K562 (cell line): ENCODE measurements around the gene QRFPR. TPM values are rescaled to one million over a fixed set of nuclear protein-coding genes. Genes with fewer than 3 reads are reported as not detected.

Source experiments
- ATAC-seq: fragments of 200-7000 bp; cut with Tn5 transposase; 3 replicates; pipeline ENCODE4 v1.9.1; 2020; ENCODE audit warnings: moderate library complexity
- BruUV-seq: library from RNA; stranded (reverse); fragments of 400-500 nt; replicated peaks from 2 replicates; lab custom pipeline; 2021; lab: Mats Ljungman, UMichigan
- CTCF ChIA-PET: fragments of 300-600 bp; formaldehyde crosslinking; extraction: SDS; loops from one replicate; lab custom pipeline; 2021; ENCODE audit warnings: low intra/inter-chr PET ratio; lab: Yijun Ruan, JAX
- POLR2A ChIA-PET: fragments of 300-600, 350-650 bp; sonication (Branson Sonifier 250); formaldehyde crosslinking; extraction: SDS; loops from one replicate; lab custom pipeline; 2021; ENCODE audit warnings: antibody characterized with exemption, inconsistent platforms; lab: Yijun Ruan, JAX
- DNase-seq, 4 experiments: peaks; one replicate each; pipeline versions ENCODE4 v3.0.0 to v3.0.0-alpha.2; 2011 to 2018; ENCODE audit warnings: low spot score in 3 of 4, mixed read lengths in 3 of 4; ENCODE audit errors: extremely low read depth in 1 of 4
- FAIRE-seq: peaks from 2 replicates; lab custom pipeline; 2011; peaks lifted over from hg19 to GRCh38; lab: Jason Lieb, UNC
- H2AFZ ChIP-seq: 2 replicates; pipeline ENCODE4 v1.6.0; 2011; ENCODE audit warnings: low read depth, low read length, control low read depth, inconsistent platforms
- H3K27ac ChIP-seq: fragments of 200-600 bp; 3 replicates; pipeline ENCODE4 v1.8.0; 2011; ENCODE audit warnings: low read depth, mild to moderate bottlenecking, control low read depth, inconsistent platforms, low read length, moderate library complexity, mixed read lengths; ENCODE audit errors: extremely low read depth
- H3K27me3 ChIP-seq, 2 experiments: fragments of 300-600 bp in 1 of 2; 2 replicates in 1 of 2; 3 replicates in 1 of 2; pipeline versions ENCODE4 v1.6.0 to v1.8.0; 2011; ENCODE audit warnings: inconsistent platforms in 2 of 2, low read length in 2 of 2, mild to moderate bottlenecking in 1 of 2, mixed read lengths in 1 of 2, moderate library complexity in 1 of 2; ENCODE audit not compliant: control insufficient read depth in 2 of 2, insufficient read depth in 2 of 2
- H3K36me3 ChIP-seq: fragments of 300-600 bp; 3 replicates; pipeline ENCODE4 v1.8.0; 2011; ENCODE audit warnings: mild to moderate bottlenecking, low read length, inconsistent platforms; ENCODE audit not compliant: control insufficient read depth, insufficient read depth
- H3K4me1 ChIP-seq, 2 experiments: fragments of 200-600 bp in 1 of 2; replicated peaks in 1 of 2; 2 replicates in 1 of 2; 3 replicates in 1 of 2; pipeline versions ENCODE4 v1.5.1 to v1.8.0; 2011; ENCODE audit warnings: inconsistent platforms in 2 of 2, low read length in 2 of 2, mild to moderate bottlenecking in 1 of 2, mixed read lengths in 1 of 2, moderate library complexity in 1 of 2; ENCODE audit not compliant: control insufficient read depth in 2 of 2, insufficient read depth in 2 of 2
- H3K4me2 ChIP-seq: 2 replicates; pipeline ENCODE4 v1.6.1; 2011; ENCODE audit warnings: low read length, control low read depth, inconsistent platforms, mixed read lengths; ENCODE audit not compliant: insufficient read depth
- H3K4me3 ChIP-seq: fragments of 200-600 bp; sonication (generic), shearing (Covaris generic); 2 replicates; pipeline ENCODE4 v1.5.1; 2016; ENCODE audit warnings: control low read depth, inconsistent platforms
- H3K79me2 ChIP-seq: fragments of 200-600 bp; 3 replicates; pipeline ENCODE4 v1.8.0; 2011; ENCODE audit warnings: low read length, inconsistent platforms; ENCODE audit not compliant: control insufficient read depth, insufficient read depth
- H3K9ac ChIP-seq, 2 experiments: 2 replicates each; pipeline versions ENCODE4 v1.6.0 to v1.6.1; 2011; ENCODE audit warnings: low read depth in 2 of 2, low read length in 2 of 2, control low read depth in 1 of 2, inconsistent platforms in 1 of 2, mild to moderate bottlenecking in 1 of 2, mixed read lengths in 1 of 2; ENCODE audit not compliant: insufficient read depth in 1 of 2
- H3K9me1 ChIP-seq: one replicate; pipeline ENCODE4 v1.6.0; 2011; ENCODE audit warnings: inconsistent platforms, mild to moderate bottlenecking, low read length, moderate library complexity; ENCODE audit not compliant: control insufficient read depth, insufficient read depth
- H3K9me3 ChIP-seq: replicated peaks from 2 replicates; pipeline ENCODE4 v1.5.1; 2011; ENCODE audit warnings: low read depth, low read length, inconsistent platforms; ENCODE audit not compliant: control insufficient read depth, insufficient read depth
- H4K20me1 ChIP-seq: replicated peaks from 2 replicates; pipeline ENCODE4 v1.6.1; 2011; ENCODE audit warnings: low read length, inconsistent platforms, mixed read lengths; ENCODE audit not compliant: control insufficient read depth, insufficient read depth
- BRD9 ChIP-seq: fragments of 450-650 bp; IDR thresholded peaks from 2 replicates; pipeline ENCODE4 v1.6.1; 2018; ENCODE audit warnings: low read depth; ENCODE audit not compliant: partially characterized antibody
- CAMTA2 ChIP-seq: fragments of 250-450 bp; sonication (Bioruptor Pico); conservative IDR thresholded peaks from 2 replicates; pipeline ENCODE4 v1.5.1; 2022
- CHCHD3 ChIP-seq: fragments of 250-450 bp; sonication (Bioruptor Pico); IDR thresholded peaks from 2 replicates; pipeline ENCODE4 v2.1.2; 2022; ENCODE audit warnings: mild to moderate bottlenecking
- CREB1 ChIP-seq, 2 experiments: sonication (generic) in 1 of 2; formaldehyde crosslinking in 1 of 2; IDR thresholded peaks; 2 replicates each; pipeline versions ENCODE4 v1.6.1 to v1.8.0; 2012 to 2022; ENCODE audit warnings: inconsistent platforms in 1 of 2, mild to moderate bottlenecking in 1 of 2, missing genetic modification reagents in 1 of 2, moderate library complexity in 1 of 2
- DIDO1 ChIP-seq: fragments of 450-650 bp; IDR thresholded peaks from 2 replicates; pipeline ENCODE4 v1.6.1; 2016; ENCODE audit warnings: low read depth, missing biosample characterization, missing genetic modification characterization
- HMG20A ChIP-seq: fragments of 450-650 bp; formaldehyde crosslinking; conservative IDR thresholded peaks from 2 replicates; pipeline ENCODE4 v1.4.0; 2020; ENCODE audit warnings: mild to moderate bottlenecking, mixed read lengths
- KAT2B ChIP-seq: IDR thresholded peaks from one replicate; pipeline ENCODE4 v1.6.1; 2012; ENCODE audit warnings: low read depth, mild to moderate bottlenecking, control low read depth, inconsistent platforms, low read length, moderate library complexity
- PHF20 ChIP-seq: fragments of 450-650 bp; IDR thresholded peaks from 2 replicates; pipeline ENCODE4 v1.6.1; 2018; ENCODE audit not compliant: partially characterized antibody
- PHF21A ChIP-seq: fragments of 450-650 bp; IDR thresholded peaks from 2 replicates; pipeline ENCODE4 v1.6.1; 2017; ENCODE audit warnings: low read depth, borderline replicate concordance
- SIRT6 ChIP-seq: IDR thresholded peaks from one replicate; pipeline ENCODE4 v1.6.1; 2012; ENCODE audit warnings: low read depth, mild to moderate bottlenecking, control low read depth, inconsistent platforms, low read length, moderate library complexity
- TCF3 ChIP-seq: sonication (generic); formaldehyde crosslinking; IDR thresholded peaks from 2 replicates; pipeline ENCODE4 v1.4.0; 2020; ENCODE audit warnings: mild to moderate bottlenecking, missing genetic modification reagents
- ZNF140 ChIP-seq: fragments of 250-450 bp; sonication (Bioruptor Pico); IDR thresholded peaks from 2 replicates; pipeline ENCODE4 v1.8.0; 2021; ENCODE audit warnings: moderate library complexity, mild to moderate bottlenecking, inconsistent platforms
- ZNF143 ChIP-seq: sonication (generic); formaldehyde crosslinking; IDR thresholded peaks from 2 replicates; pipeline ENCODE4 v1.9.0; 2022; ENCODE audit warnings: mild to moderate bottlenecking, missing genetic modification reagents
- ZNF764 ChIP-seq: fragments of 250-450 bp; sonication (Bioruptor Pico); IDR thresholded peaks from 2 replicates; pipeline ENCODE4 v1.4.0; 2020; ENCODE audit warnings: low read depth, mild to moderate bottlenecking, moderate library complexity
- WGBS: fragments of 100-300 bp; shearing (Covaris generic); methylation state at CpG from one replicate; pipeline ENCODE4 v1.1.6; 2016; ENCODE audit warnings: low coverage, mixed read lengths; ENCODE audit not compliant: insufficient coverage; ENCODE audit errors: missing lambda C conversion rate; 5-methylcytosine and 5-hydroxymethylcytosine counted together
- in situ Hi-C: fragments of 300-500 bp; cut with MboI; formaldehyde crosslinking; loops from 4 replicates; pipeline ENCODE4 v1.15.0; 2018; ENCODE audit warnings: inconsistent platforms, mixed read lengths
- intact Hi-C: fragments of 100-400 bp; cut with micrococcal nuclease; formaldehyde crosslinking; loops from 2 replicates; pipeline ENCODE4 v1.14.2; 2022
- polyA plus RNA-seq, 8 experiments: library from polyadenylated mRNA; depleted of rRNA in 4 of 8; stranded (reverse) in 5 of 8; unstranded in 3 of 8; fragments of >200 nt; fragmentation: Nextera tagmentation in 2 of 8; fragmentation: Illumina TruSeq in 1 of 8; extraction: Ambion mirVana in 2 of 8; extraction: Trizol in 1 of 8; gene quantifications; 2 replicates each; pipeline versions ENCODE4 v1.2.1 to v1.2.3, GENCODE V29; 2011 to 2014; ENCODE audit warnings: inconsistent platforms in 1 of 8, missing spikeins in 1 of 8
- total RNA-seq, 7 experiments: library from RNA; depleted of rRNA in 6 of 7; stranded (reverse); fragments of >200 nt in 6 of 7; fragmentation: Illumina TruSeq in 2 of 7; extraction: Trizol in 2 of 7; gene quantifications; 2 replicates each; pipeline versions ENCODE4 v1.2.1 to v1.2.3, GENCODE V29; 2011 to 2021; ENCODE audit warnings: low replicate concordance in 1 of 7
- TF ChIP-seq, protein P1 (sequence below): sonication (generic); formaldehyde crosslinking; IDR thresholded peaks from 2 replicates; pipeline ENCODE4 v1.8.1; 2022; ENCODE audit warnings: missing genetic modification reagents
- TF ChIP-seq, protein P2 (sequence below): fragments of 250-450 bp; sonication (Bioruptor Pico); IDR thresholded peaks from 2 replicates; pipeline ENCODE4 v1.8.0; 2021; ENCODE audit warnings: mild to moderate bottlenecking, moderate library complexity

QRFPR gene
- total and polyA plus RNA-seq, 9 of the 15 experiments (the other 6 are each of a cell fraction or from before 2014, with no cell fraction given): not detected

DNA sequence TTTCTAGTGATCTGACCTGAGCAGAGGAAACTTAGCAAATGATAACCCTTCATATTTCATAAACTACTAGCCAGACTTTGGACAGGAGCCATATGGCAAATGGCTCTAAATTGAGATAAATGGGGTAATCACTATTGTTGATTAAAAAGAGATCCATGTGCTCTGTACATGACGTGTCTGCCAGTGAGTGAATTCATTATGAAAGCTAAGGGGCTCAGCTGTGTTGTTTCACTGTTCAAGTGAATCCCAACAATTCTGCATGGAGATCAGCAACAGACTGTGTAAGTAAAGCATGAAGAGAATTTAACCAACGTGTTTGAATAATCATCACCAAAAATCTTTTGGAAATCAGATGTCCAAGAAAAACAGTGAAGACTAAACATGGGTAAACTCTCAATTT, 9.5 kb upstream of the QRFPR start:
- no peaks in the 10 kb centered on the region for H3K4me1 ChIP-seq
- no peaks in the 10 kb centered on the region for H3K9me3 ChIP-seq
- H3K27me3 ChIP-seq: no peaks in the 10 kb centered on the region
- CTCF ChIA-PET: no interaction called here
- no TSS peak for BruUV-seq
- 3% methylated on average over 2 of the region's 2 CpGs for WGBS
- in situ Hi-C loops (no loop called here), intact Hi-C loops (no loop called here)
- TF ChIP-seq, protein P1, sequence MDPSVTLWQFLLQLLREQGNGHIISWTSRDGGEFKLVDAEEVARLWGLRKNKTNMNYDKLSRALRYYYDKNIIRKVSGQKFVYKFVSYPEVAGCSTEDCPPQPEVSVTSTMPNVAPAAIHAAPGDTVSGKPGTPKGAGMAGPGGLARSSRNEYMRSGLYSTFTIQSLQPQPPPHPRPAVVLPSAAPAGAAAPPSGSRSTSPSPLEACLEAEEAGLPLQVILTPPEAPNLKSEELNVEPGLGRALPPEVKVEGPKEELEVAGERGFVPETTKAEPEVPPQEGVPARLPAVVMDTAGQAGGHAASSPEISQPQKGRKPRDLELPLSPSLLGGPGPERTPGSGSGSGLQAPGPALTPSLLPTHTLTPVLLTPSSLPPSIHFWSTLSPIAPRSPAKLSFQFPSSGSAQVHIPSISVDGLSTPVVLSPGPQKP (CRISPR knock-in tag): no peak
- TF ChIP-seq CHCHD3 (CRISPR knock-in tag) (no peak), SIRT6 (no peak), HMG20A (CRISPR knock-in tag) (no peak), CAMTA2 (CRISPR knock-in tag) (no peak), DIDO1 (tag) (no peak), KAT2B (no peak), TCF3 (CRISPR knock-in tag) (no peak), ZNF140 (CRISPR knock-in tag) (no peak), ZNF764 (CRISPR knock-in tag) (no peak), PHF20 (no peak), PHF21A (no peak), ZNF143 (CRISPR knock-in tag) (no peak), CREB1 (IDR thresholded peaks at IDR 0.05) (no peak), CREB1 (CRISPR knock-in tag; IDR thresholded peaks at IDR 0.05) (no peak), BRD9 (no peak)
- TF ChIP-seq, protein P2, sequence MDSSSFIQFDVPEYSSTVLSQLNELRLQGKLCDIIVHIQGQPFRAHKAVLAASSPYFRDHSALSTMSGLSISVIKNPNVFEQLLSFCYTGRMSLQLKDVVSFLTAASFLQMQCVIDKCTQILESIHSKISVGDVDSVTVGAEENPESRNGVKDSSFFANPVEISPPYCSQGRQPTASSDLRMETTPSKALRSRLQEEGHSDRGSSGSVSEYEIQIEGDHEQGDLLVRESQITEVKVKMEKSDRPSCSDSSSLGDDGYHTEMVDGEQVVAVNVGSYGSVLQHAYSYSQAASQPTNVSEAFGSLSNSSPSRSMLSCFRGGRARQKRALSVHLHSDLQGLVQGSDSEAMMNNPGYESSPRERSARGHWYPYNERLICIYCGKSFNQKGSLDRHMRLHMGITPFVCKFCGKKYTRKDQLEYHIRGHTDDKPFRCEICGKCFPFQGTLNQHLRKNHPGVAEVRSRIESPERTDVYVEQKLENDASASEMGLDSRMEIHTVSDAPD (CRISPR knock-in tag): no peak
- no peaks in the 10 kb centered on the region for H3K36me3 ChIP-seq
- ATAC-seq: no peak
- DNase-seq: no peak
- no peak overlapping the region for H2AFZ ChIP-seq
- POLR2A ChIA-PET: no interaction called here
- no peaks in the 10 kb centered on the region for H3K79me2 ChIP-seq
- H3K9me1 ChIP-seq: no peaks in the 10 kb centered on the region
- H4K20me1 ChIP-seq: no peaks in the 10 kb centered on the region
- FAIRE-seq: no peak
- H3K9ac ChIP-seq: no peak overlapping the region
- H3K4me3 ChIP-seq: no peak overlapping the region
- no peak overlapping the region for H3K4me2 ChIP-seq
- H3K27ac ChIP-seq: no peak overlapping the region
